Middle frontal gyrus (tissue), 1 donor: ENCODE data around the gene CMTM7.

ENCODE experiments used
- DNase-seq: peaks from one replicate; pipeline ENCODE4 v3.0.0-alpha.2; 2015; ENCODE audit warnings: low spot score; ENCODE audit errors: extremely low spot score

The CMTM7 gene

DNA sequence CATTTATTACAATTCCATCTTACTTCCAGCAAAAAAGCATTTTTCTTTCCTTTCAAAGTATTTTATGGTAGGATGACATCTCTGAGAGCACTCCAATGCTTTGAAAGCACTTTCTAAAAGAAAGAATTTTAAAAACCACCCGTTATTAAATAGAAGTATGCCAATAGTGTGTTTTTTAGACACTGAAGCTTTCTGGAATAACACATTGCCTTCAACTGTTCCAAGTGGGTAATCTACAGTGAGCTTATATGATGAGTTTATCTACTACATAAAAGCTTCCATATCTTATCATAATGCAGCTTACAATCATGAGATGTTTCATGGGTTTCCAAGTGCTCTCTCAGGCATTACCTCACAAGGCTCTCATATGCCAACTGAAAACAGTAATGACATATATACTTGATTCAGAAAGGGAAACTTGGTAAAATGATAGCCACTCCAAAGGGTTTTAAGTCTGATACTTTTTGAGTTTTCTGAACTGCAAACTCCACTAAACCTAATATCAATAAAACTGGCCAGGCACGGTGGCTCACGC lies 96.9 kb downstream of the CMTM7 start:
- DNase-seq = no peak

DNA sequence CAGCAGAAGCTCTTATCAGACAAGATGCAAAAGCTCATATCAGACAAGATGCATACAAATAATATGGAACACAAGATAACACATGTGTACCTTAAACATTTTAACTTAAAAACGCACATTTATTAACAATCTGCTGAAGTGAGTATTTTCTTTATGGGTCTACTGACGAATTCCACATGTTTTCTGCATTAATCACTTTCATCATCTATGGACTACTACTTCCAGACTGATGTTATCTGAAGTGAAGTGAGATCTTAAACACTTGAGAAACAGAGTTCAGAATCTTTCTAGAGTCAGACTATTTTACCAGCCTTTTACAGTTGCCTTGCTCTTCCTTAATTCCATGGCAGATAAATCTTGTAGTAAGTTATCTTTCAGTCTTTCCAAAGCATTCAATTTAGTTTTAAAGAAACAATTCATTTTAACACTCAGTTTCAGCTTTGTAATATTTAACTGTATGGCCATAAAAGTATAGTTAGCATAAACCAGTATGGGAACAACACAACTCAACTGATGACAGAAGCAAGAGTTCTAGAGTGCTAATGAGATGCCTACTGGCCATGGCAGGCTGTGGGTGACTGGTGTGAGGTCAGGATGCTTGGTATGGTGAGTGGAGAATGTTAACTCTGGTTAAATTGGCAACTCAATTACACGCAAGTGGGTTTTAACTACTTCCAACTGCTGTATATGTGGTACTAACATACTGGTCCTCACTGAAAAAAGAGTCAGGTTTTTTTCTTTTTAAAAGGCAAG lies 101.2 kb downstream of the CMTM7 start:
- DNase-seq = no peak

DNA sequence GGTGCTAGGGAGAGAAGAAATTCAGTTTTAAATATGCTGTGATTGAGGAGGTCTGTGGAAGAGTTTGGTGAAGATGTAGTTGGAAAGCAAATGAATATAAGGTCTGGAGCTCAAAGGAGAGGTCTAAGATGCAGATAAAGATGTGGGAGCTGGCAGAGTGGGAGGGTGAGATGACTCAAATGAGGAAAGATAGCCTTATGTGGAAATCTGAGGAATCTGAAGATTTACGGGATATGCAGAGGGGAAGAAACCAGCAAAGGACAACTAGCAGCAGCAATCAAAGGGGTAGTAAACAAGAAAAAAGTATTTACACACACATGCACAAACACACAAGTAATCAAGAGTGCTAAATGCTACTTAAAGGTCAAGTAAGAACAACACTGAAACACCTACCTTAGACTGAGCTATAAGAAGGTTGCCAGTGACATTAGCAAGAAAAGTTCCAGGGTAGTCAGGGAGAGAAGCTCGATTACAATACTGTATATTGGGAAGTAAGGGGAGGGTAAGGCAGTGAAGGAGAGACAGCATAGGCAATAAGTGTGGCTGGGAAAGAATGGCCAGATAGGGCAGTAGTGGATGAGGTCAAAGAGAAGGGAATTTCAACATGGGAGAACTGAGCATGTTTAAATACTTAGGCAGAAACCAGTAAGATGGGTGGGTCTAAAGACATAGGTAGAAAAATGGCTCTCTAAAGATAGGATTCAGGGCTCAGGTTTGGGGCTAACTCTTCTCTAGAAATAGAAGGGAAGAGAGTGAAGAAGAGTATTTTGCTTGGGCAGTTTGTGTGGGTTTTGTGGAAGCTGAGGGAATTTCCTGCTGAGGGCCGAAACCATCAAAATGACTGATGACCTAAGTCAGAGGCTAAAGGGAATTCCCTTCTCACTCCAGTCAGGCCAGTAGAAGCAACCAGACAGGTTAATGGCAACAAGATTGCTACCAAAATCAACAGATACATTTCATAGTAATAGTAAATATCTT lies 102.1 kb downstream of the CMTM7 start:
- no peak for DNase-seq

DNA sequence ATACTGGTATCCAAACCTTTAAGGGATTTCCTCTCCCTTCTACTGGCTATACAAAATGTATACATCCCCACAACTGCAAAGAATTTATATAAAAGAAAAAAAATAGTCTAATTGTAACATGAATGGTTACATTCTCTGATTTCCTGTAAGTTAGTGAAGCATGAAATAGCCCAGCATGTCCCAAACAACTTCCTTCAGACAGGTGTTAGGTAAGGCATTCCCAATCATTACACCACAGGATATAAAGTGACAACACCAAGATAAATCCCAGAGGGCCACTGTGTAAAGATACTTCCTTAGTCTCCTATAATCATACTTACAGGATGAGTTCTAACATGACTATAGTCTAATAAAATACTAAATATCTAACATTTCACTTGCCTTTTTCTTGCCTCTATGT lies 103.4 kb downstream of the CMTM7 start:
- DNase-seq = no peak

DNA sequence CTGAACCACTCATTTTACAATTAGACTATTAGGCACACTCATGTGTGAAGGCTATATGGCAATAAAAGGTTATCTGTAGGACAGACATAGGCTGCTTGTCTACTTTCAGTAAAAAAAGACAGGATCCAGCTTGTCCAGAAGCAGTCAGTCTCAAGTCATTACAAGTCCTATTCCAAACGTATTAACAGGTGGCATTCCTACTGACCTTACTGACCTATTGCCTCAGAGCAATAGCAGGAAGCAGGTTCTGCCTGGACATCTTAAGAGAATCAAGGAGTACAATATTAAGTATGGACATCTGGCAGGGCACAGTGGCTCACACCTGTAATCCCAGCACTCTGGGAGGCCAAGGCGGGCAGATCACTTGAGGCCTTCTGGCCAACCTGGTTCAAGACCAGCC lies 104.0 kb downstream of the CMTM7 start:
- no peak for DNase-seq

DNA sequence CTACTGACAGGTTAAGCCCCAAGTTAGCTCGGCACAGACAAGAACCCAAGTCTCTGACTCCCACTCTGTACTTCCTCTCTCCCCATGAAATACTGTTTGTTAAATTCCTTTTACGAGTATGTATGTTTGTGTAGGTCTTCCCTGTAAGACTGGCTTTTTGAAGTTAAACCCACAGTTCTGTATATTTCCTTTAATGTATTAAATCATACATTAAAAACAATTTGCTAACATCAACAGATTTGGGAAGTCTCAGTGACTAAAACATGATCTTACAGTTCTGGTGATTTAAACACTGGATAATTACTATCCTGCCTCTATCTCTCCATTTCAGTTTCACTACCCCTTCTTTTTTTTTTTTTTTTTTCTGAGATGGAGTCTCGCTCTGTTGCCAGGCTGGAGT lies 106.6 kb downstream of the CMTM7 start:
- DNase-seq = no peak

DNA sequence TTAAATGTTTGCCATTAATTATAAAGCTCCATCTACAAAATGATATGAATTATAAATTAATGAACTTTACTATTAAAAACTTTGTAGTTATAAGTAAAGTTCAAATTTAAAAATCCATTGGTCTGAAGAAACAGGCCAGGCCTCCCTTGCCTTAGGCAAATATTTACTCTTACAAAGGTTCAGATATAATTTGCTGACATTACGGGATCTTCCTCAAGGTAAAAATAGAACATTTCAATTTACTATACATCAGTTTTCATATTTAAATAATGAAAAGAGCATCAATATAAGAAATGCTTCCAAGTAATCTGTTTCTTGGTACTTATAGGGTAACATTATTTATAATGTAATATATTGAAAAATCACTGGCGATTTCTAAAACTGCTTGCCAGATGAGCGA lies 107.3 kb downstream of the CMTM7 start:
- no peak for DNase-seq

DNA sequence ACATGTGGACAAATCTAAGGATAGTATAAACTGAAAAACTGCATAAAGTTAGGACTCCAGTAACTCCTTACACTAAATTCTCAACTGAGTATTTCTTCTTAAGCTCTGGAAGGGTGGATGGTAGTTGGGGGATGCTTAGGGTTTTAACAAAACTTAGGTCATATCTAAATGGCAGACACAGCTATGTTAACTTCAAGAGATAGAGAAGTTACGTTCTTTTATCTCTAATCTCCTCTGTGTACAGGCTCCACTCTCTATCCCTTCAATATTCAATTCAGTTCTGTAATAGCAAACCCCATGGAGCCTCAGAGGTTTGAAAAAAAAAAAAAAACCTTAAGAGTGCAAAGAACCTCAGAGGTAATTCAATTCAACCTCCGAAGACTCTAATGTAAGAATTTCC lies 107.9 kb downstream of the CMTM7 start:
- no peak for DNase-seq

DNA sequence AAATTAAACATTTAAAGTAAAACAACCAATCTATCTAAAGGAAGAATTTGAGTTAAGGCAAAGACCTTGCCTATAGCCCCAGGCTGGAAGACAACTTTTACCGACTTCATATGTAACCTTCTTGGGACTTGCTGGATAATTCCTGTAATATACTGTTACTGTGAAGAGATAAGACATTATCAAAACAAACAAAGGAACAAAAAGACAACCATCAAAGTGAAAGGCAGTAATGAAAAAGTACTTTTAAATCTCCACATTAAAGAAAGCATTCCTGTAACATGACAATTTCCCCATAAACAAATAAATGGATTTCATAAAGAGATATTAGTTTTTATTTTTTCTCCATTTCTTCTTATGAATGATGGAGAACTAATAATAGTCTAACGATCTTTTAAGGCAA lies 108.6 kb downstream of the CMTM7 start:
- DNase-seq = no peak

DNA sequence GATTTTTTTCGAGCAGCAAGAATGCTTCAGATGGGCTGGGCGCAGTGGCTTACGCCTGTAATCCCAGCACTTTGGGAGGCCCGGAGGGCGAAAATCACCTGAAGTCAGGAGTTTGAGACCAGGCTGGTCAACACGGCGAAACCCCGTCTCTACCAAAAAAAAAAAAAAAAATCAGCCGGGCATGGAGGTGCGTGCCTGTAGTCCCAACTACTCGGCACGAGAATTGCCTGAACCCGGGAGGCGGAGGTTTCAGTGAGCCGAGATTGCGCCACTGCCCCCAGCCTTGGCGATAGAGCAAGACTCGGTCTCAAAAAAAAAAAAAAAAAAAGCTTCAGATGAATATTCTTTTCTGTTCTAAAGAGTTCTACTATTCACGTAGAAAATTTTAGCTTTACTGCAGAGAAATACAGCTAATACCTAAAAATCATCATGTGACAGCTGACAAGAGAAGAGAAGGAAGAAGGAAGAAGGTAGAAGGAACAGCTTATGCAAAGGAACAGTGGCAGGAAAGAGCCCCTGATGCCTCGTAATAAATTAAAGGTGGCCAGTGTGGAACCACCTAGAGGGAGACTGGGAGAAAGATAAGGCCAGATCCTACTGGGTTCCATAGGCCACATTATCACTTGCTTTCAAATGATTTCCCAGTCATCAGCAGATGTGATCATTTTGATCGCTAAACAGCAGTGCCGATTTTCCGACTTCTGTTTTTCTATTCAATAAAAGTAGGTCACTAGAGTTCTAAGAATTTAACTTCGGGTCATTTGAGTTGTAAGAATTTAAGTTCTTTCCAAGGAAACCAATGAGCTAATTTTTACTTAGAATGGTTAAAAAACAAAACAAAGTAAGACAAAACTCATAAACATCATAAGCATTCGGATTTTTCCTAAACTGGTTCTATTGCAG lies 109.5 kb downstream of the CMTM7 start:
- DNase-seq = no peak

DNA sequence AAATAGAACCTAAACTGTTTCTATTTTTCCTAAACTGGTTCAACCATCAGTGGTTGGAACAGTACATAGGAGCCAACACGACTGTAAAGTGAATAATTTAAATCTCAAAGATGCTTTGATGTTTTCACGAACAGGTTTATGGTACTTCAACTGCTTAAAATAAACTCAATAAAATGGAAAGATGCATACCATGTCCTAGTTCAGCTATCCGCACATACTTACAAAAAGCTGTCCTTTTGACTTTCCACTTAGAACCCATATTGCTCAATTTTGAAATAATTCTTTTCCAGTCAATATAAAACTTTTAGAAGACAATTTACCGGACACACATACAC lies 110.1 kb downstream of the CMTM7 start:
- DNase-seq = no peak

DNA sequence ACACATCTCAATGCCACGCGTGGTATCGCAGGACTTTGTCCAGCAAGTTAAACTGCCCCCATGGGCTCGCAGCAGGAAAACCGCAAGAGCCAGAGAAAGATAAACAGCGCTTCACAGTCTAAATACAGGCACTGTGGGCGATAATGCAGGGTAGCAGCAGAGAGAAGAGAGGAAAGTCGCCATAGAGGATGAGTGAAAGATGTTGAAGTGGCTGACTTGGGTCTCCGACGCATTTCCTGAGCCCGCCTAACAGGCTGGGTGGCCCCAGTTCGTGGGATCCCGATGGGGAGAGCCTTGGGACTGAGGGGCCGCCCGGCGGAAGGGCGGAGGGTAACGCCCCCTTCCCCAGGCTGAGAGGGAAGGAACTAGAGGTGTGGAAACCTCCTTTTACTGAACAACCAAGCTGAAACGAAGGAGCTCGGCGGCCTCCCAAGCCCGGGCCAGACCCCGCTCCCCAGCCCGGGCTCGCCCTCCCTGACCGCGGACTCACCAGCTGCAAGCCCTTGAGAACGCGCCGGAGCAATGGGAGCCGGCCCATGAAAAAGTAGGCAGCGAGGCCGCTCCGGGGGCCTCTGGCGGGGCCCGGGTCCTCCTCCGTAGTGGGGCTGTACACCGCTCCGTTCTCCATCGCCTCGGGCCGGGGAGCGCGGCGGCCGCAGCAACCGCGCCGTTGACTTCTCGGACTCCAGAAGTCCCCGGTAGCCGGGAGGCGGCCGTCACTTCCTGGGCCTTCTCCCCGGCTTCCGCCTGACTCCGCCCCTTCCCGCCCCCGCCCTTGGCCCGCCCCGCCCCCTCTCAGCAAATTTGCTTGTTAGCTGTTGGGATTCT lies 110.7 kb downstream of the CMTM7 start, which contains the start of gene CMTM6:
Gene CMTM6 (minus strand): TSS at position 735 of the 828 bp plus-strand sequence. CDS start 107 bp downstream, at position 628.
- peak; percentile 59 for DNase-seq

DNA sequence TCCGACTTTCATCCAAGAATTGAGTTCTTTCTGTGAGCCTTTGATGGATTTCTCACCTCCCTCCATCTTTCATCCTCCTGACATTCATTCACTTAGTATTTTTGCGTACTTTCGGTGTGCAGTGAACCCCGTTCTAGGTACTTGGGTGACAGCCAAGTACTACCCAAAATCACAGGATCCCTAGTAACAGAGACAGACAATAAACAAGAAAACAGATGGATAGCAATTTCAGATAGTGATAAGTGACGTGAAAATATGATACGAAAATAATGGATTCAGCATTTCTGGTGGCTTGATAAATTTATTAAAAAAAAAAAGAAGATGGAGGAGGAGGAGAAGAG lies 111.3 kb downstream of the CMTM7 start:
- DNase-seq = no peak
